GM19468 (cell line): ENCODE measurements around the gene CBS.
"Not testable (repeated sequence)": the region's sequence is repeated elsewhere in the genome, so short reads cannot be mapped to it uniquely, and the experiment has no call there.

Source experiments
- ATAC-seq: cut with Tn5 transposase; IDR thresholded peaks from one replicate; pipeline ENCODE4 v1.9.1; 2021; ENCODE audit warnings: mild to moderate bottlenecking, moderate library complexity, moderate number of reproducible peaks; ENCODE audit not compliant: unreplicated experiment; ENCODE audit errors: extremely low read depth

The CBS gene

DNA sequence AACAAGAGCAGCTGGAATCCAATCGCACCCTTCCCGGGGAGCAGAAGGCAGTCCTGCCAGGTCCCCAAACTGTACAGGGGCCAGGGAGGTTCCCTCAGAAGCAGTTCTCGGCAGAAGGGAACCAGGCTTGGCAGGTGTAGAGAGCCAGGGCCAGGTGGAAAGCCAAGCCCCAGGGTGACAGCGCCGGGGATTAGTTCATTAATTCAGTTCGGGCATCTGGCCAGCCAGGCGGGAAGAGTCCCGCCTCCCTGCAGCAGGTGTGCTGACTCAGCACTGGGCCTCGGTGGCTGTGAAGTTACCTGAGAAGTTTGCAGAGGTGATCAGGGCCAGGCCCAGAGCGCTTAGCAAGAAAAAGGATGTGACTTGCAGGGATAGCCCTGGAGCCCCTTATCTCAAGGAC, 6.0 kb downstream of the CBS start:
- ATAC-seq = not testable (repeated sequence)

DNA sequence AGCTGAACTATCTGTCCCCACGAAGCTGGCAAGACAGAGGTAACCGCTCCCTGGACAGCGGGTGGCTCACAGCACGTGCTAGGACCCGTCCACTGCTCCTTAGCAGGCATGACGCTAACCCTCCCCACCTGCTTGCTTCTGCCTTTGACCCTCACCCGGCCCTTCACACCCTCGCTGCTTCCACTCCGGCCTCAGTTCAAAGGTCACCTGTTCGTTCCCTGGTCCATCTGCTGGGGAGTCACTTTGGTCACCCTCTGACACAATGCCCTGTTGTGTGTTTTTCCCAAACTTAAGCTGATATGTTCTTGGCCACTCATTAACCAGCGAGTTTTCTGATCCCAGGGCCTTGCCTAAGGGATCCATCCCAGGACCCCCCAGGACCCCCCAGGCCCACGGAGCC, 7.6 kb downstream of the CBS start:
- not testable (repeated sequence) for ATAC-seq

DNA sequence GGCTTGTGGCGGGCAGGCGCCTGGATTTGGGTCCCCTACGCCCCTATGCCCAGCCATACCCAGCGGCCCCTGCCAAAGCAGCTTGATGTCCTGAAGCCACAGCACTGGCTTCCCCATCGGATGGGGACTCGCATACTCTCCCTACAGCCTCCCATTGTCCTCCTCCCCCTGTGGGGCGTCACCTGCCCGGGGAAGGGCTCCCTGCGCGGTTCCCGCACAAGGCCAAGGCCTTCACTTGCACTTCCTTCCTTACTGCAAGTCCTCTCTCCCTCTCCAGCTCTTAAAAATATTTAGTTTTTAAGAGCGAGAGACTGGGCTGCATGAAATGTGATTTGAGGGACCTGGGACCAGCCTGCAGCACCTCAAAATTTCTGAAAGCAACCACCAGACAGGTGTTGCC, 8.9 kb downstream of the CBS start:
- not testable (repeated sequence) for ATAC-seq

DNA sequence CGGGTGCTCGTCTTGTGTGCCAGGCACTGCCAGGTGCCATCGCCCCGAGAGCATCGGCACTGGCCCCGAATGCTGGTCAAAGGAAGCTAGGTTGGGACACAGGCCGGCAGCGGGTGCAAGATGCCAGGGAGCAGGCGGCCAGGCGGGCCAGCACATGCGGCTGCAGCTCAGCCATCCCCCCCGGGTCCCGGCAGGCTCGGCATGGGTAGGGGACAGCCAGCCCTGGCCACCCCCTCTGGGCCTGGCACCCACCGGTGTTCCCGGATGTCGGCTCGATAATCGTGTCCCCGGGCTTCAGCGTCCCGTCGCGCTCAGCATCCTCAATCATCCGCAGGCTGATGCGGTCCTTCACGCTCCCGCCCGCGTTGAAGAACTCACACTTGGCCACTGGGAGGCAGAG, 9.6 kb downstream of the CBS start:
- not testable (repeated sequence) for ATAC-seq

DNA sequence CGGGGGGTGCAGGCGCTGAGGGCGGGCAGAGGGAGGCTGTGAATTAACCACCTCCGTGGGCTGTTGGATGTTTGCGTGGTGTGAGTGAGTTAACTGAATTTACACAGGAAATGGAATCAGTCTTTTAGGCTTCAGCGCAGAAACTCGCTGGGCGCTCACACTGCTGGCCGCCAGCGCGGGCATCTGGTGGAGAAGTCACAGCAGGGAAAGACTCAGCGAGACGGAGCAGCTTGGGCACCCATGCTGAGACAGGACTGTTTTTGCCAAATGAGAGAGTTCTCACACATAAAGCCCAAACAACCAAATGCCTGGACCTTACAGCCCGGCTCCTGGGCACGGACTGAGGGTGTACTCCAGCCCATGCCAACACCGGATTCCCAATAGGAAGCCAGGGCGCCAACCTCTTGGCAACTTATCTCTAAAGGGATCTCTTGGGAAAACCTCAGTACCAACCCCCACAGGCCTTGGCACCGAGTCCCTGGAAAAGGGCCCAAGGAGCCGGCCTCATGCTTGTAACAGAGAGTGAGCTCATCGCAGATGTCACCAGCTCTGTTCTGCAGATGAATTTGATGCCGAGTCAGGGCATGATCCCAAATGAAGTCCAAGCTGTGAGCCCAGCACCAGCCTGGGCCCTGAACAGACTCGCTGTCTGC, 11.2 kb downstream of the CBS start:
- ATAC-seq = not testable (repeated sequence)

DNA sequence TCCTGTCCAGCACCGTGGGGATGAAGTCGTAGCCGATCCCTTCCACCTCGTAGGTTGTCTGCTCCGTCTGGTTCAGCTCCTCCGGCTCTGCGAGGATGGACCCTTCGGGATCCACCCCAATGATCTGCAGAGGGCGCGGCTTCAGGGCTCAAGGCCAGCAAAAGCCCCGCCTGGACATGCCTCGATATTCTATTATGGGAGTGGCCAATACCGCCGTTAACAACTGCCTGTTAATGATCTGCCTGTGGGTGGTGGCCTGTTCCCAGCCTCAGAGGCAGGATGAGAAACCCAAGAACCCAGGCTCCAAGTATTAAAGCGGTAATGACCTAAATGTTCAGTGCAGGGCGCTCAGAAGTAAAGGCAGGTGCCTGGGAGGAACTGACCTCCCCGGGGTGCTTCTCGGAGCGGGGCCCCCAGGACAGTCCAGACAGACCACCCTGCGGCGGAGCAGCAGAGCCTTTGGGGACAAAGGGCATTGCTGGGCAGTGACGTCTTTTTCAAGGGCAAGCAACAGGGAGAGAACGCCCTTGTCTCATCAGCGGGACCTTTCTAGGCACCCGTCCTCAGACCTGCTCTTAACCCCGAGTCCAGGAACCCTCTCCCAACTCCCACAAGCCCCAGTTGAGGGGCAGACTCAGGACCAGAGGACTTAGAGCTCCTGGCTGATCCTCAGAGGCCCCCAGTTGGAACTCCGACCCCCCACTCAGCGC, 12.5 kb downstream of the CBS start:
- not testable (repeated sequence) for ATAC-seq

DNA sequence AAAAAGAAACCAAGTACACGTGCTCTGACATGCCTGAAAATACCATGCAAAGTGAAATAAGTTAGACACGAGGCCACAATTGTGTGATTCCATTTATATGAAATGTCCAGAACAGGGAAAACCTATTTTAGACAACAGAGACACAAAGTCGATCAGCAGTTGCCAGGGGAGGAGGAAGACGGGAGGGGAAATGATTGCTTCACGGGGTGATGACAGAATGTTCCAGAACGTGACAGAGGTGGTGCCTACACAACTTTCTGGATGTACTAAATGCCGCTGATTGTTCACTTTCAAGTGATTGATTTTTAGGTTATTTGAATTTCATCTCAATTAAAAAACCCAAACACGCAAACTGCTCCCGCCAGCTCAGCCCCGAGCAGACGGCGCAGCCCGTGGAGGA, 22.5 kb downstream of the CBS start:
- not testable (repeated sequence) for ATAC-seq

DNA sequence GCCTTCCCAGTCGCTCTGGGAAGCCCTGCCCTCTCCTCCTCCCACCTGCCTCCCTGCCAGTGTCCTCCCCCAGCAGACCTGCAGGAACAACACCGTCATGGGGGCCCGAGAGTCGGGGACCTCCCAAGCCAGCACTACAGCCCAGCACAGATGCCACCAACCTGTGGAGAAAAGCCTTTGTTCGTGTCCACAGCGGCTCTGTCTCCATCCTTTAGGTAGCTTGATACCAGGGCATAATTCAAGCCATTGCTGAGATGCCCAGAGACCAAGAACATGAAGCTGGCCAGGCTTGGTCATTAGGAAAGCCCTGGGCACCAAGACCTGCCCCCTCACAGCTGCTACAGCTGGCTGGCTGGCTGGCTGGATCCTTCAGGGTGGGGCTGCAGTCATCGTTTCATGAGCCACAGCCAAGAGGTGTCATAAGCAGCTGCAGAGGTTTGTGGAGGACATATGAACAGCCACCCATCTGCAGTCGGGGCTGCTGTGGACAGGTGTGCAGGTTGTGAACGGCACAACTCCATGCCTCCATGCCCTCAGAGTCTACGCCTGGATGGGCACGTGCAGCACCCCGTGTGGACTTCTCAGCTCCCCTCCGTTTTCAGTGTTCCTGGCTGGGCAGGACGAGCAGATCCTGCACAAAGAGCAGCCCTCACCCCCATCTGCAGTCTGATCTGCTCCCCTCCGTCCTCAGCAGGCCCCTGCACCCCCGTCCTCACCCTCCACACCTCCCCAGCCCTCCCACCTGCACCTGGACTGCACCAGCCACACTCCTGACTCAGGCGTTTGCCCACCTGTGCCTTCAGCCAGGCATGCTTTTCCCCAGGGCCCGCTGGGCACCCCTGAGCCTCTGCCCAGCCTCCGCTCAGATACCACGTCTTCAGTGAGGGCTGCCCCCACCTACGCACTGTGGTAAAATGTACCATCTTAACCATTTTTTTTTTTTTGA, 29.5 kb downstream of the CBS start:
- ATAC-seq = not testable (repeated sequence)

DNA sequence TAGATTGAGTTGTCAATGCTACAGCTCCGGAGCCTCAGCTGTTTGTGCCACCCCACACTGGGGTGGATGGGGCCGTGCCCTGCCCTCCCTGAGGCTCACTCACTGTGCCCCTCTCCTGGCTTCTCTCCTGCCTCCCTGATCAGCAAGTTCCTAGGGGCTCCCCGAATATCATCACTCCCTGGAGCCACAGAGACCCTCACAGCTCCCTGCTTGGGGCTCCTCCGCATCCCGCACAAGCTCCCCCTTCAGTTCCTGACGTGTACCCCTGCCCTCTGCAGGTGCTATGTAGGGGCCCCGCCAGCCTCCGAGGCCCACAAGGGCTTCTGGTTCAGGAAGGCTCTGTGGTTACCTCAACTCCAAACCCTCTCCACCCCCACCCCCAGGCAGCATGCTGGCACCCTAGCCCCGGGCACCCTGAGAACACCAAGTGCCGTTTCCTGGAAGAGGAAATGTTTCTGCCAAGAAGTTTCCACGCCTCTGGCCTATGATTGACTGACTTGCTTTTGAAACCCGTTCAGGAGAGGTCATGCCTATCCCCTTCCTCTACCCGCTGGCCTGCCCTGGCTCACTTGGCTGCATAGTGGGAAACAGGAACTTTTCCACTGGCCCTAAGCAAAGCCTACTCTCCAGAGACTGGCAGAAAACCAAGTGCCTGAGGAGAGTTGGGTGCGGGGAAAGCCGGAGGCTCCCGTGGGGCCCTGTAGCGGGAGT, 30.3 kb downstream of the CBS start:
- ATAC-seq = not testable (repeated sequence)

DNA sequence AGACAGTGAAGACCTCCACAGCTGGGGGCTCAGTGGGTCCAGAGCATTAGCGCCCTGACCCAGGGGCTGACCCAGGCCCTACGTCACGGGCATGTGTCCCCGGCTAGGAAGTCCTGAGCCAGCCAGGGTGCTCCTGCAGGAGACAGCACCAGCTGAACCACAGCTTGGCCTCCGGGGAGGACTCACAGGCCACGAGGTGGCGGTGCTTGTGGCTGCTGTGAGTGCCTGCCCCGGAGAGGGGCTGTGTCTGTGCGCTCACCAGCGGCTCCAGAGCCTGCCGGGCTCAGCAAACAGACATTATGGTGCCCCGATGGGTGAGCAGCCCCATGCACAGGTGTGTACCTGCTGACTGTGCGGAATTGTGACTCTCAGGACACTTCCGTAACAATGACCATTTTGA, 31.1 kb downstream of the CBS start:
- ATAC-seq = not testable (repeated sequence)

DNA sequence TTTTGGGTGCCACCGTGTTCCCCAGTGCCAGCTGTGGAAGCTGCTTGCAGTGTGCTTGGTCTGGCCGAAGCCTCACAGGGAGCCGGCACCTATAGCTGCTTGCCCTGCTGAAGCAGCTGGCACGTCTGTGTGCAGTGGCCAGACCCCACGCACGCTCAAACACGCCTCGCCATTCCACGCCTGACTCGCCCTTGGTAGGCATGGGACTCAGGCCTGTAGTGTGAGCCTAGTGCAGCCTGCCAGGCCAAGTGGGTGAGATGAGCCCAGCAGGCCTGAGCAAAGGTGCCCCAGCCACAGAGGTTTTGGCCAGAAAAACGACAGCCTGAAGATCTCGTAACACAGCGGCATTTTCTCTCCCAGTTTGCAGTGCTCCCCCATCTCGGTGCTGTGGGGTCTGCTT, 32.3 kb downstream of the CBS start:
- not testable (repeated sequence) for ATAC-seq

DNA sequence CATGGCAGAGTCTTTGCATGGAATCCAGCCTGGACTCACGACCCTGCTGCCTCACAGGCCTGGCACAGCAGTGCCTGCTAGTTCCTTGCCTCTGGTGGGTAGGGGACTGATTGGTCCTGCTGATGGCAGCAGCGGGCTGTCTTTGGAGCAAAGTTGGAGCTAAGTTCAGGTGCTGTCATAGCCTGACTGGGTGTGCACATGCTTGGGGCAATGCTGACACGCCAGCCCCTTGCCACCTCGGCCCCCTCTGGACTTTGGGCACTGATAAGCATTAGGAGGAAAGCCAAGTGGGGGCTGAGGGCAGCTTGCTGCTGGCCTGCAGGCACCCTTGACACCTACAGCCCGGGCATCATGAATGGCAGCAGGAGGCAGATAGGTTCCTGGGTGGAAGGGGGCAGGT, 33.5 kb downstream of the CBS start:
- ATAC-seq = not testable (repeated sequence)

DNA sequence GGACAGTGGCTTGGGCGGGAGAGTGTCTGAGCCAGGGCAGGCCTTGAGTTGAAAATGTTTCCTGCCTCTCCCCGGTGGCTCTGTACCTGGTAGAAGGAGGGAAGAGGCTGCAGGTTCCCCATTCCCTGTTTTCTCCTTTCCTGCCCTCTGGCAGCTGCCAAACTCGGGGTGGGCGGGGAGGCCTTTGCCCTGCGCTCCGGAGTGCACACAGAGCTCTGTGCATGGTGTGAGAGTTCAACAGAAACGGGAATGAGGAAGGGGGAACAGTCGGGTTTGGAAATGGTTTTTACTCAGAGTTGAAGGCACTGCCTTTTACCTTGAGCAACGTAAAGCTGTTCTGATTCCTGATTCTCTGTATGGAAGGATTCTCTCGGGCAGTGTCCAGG, 37.0 kb downstream of the CBS start:
- not testable (repeated sequence) for ATAC-seq

DNA sequence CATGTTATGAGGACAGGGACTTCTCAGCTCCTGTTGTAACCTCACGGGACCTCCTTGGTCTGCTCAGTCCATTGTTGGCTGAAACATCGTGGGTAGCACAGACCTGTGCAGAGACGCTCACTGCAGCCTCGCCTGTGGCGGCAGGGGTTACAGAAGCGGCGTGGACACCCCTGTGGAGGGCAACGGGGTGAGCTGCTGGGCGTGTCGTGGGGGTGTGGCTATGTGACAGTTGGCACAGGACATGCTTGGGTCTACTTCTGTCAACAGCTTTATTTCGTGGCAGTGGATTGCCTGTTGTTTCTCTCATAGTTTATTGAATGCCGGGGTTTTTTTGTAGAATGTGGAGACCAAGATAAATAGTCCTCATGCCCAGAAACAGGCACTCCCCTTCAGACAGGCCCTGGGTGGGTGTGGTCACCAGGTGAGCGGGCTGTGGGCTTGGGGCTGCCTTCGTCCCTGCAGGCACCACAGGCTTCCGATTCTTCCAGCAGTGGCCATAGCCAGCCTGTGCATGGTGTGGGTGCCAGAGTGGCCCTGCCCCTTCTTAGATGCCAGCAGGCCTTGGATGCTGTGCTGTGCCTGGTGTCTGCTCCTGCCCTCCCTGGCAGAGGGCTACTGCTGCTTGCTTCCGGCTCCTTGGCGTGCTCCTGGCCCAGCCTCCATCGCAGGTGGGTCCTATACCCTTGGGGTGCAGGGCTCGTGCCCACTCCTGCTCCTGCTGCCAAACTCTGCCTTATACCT, 37.5 kb downstream of the CBS start:
- not testable (repeated sequence) for ATAC-seq

DNA sequence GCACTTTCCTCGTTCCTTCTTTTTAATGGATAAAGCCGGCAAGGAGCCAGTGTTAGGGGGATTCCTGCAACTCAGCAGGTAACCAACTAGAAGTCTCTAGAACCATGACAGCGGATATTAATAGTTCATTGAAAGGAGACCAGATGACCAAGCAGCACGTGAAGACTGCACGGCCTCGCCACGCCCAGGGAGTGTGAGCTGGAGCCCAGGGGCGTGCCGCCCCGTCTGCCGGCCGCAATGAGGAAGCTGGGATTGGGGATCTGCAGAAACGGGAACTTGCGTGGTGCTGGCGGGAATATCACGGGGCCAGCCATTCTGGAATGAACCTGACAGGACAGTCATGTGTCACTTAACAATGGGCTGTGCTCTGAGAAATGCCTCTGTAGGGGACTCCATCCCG, 38.7 kb downstream of the CBS start:
- not testable (repeated sequence) for ATAC-seq

DNA sequence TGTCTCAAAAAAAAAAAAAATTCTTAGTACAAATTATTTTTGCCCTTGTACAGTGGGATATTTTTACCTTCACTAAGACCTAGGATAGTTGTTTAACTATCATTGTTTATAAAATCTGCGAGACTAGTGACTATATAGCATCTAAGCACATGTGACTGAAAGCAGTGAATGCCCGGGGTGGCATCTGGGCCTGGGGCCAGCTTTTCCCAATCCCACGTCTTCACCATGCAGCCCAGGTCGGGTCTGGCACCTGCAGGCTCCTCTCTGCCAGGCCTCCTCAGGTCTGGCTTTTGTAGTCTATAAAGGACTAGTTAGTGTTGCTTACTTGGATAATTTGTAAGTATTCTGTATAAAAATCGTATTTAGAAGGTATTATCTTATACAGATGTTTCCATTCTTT, 40.8 kb downstream of the CBS start:
- no peak for ATAC-seq

DNA sequence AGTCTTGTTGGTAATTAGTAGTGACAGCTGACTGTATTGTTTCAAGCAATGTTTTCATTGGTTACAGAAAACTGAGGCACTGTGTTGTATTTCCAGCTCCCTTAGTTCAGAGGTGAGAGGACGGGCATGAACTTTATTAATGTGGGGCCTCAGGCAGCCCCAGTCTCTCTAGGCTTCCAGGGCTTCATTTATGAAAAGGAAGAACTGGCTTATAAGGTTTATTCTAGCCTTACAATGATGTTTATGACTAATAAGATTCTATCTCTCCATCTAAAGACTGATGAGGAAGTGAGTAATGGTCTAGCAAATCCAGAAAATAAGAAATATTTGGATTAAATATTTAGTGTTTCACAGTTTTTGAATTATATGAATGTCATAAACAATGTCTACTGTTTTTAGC, 41.5 kb downstream of the CBS start:
- ATAC-seq = no peak

DNA sequence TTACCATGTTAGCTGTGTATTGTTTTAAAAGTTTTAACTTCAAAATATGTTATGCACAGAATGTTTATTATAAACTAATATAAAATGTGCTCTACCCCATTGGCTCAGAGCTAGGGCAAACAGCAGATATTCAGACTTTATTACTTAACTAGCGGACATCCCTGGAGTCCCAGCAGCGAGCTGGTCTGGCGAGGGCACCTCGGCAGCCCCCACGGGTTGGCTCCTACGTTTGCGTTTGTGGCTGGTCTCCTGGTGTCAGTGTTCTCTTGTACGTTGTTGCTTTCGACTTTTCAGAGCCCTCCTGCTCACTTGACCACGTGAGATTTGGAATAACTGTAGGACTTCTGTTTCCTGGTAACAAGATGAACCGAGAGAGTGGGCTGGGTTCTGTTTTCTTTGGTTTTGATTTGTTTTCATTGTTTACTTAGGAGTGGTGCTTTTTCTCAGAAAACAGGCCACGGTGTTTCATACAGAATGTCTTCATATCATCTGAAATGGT, 44.5 kb downstream of the CBS start:
- ATAC-seq = no peak

DNA sequence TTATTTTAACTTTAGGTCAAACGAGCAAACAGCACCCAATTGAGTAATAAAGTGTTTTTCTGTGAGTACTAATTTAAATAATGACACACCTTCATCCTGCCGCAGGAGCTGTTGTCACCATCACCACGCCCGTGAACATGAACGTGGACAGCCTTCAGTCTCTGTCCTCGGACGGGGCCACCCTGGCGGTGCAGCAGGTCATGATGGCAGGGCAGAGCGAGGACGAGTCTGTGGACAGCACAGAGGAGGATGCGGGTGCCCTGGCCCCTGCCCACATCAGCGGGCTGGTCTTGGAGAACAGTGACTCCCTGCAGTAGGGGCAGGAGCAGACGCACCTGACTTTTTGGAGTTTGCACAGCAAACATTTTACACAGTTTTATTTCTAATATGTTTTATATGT, 45.9 kb downstream of the CBS start:
- ATAC-seq = no peak
